ENCODE data around the gene HOMER2. TPM values are rescaled to one million over a fixed set of nuclear protein-coding genes. Genes with fewer than 3 reads are reported as not detected.
A peak's percentile ranks its signal among the peaks of the same experiment; 100 is the strongest.

The HOMER2 gene
- total and polyA plus RNA-seq, 9 of the 15 experiments (the other 6 are each of a cell fraction or from before 2014, with no cell fraction given): 0.13 to 0.47 (median 0.29) TPM; not detected in 1

- TF ChIP-seq BRF2 (IDR thresholded peaks at IDR 0.05; ENCODE audit: borderline replicate concordance, insufficient read depth, insufficient read length) (no peak), ZNF431 (CRISPR knock-in tag; IDR thresholded peaks at IDR 0.05) (peak; percentile 60; the same call in 1 of the 2 replicates), POLR2B (IDR thresholded peaks at IDR 0.05; ENCODE audit: low read depth, partially characterized antibody) (no peak), TEAD4 (IDR thresholded peaks at IDR 0.05; ENCODE audit: low read length) (peak; percentile 95), TEAD4 (CRISPR knock-in tag; IDR thresholded peaks at IDR 0.05; ENCODE audit: borderline replicate concordance) (no peak), RFX5 (IDR thresholded peaks at IDR 0.05; ENCODE audit: low read depth, low read length) (no peak), MXI1 (IDR thresholded peaks at IDR 0.05; ENCODE audit: low read depth, low read length) (peak; percentile 49; the same call in 1 of the 2 replicates), CBX1 (IDR thresholded peaks at IDR 0.05; ENCODE audit: low read depth) (peak; percentile 37; the same call in 1 of the 2 replicates), RBM39 (optimal IDR thresholded peaks at IDR 0.05; ENCODE audit: low read depth, low read length) (no peak), PREB (CRISPR knock-in tag; IDR thresholded peaks at IDR 0.05) (no peak), MCM5 (IDR thresholded peaks at IDR 0.05; ENCODE audit: low read depth) (no peak), ZNF277 (CRISPR knock-in tag; IDR thresholded peaks at IDR 0.05; ENCODE audit: borderline replicate concordance) (no peak), SREBF2 (CRISPR knock-in tag; IDR thresholded peaks at IDR 0.05) (no peak), ZFPM2 (CRISPR knock-in tag; IDR thresholded peaks at IDR 0.05) (no peak), E2F8 (IDR thresholded peaks at IDR 0.05; ENCODE audit: low read depth, partially characterized antibody) (peak; percentile 74), SMAD2 (IDR thresholded peaks at IDR 0.05; ENCODE audit: low read depth, low read length) (no peak), XRCC4 (IDR thresholded peaks at IDR 0.05; ENCODE audit: extremely low read depth, insufficient read depth, insufficient read length) (no peak), CHD4 (IDR thresholded peaks at IDR 0.05; ENCODE audit: insufficient read depth, insufficient replicate concordance, low read depth, low read length, poor library complexity, severe bottlenecking) (no peak), OTX1 (CRISPR knock-in tag; IDR thresholded peaks at IDR 0.05) (no peak)
Observed at GRCh38 chr15:82849556-82850512, 102.7 kb downstream of the HOMER2 start (continued).

Measured in K562 (cell line).